Fibroblast of lung (primary cell): Measurements from ENCODE around the gene NTSR1.

Experiments
- CTCF ChIP-seq, 2 donors: IDR thresholded peaks in 1 of 2; conservative IDR thresholded peaks in 1 of 2; 1 replicate in 1 of 2; 2 replicates in 1 of 2; pipeline ENCODE4 v1.5.1; 2011 to 2012; ENCODE audit warnings: low read length in 2 of 2, control low read depth in 1 of 2, inconsistent platforms in 1 of 2, low read depth in 1 of 2, mild to moderate bottlenecking in 1 of 2
- EZH2 ChIP-seq: IDR thresholded peaks from 2 replicates; pipeline ENCODE4 v1.5.1; 2012; ENCODE audit warnings: low read length, control low read depth, mild to moderate bottlenecking; ENCODE audit errors: missing control alignments

GRCh38 chr20:62741191-62741691 is 32.6 kb downstream of the NTSR1 start:
- no peak for TF ChIP-seq CTCF (conservative IDR thresholded peaks at IDR 0.05 in 1 of 2, IDR thresholded peaks at IDR 0.05 in 1 of 2; ENCODE audit: low read depth in 1 of 2, low read length in 2 of 2)
- no peak for TF ChIP-seq EZH2
